GM12872 (cell line): ENCODE measurements around the gene SLC16A2.

ENCODE experiments used
- CTCF ChIP-seq: IDR thresholded peaks from 3 replicates; pipeline ENCODE4 v1.5.1; 2011; ENCODE audit warnings: low read depth, mild to moderate bottlenecking, low read length, moderate library complexity; ENCODE audit not compliant: insufficient read depth

SLC16A2 gene

GRCh38 chrX:74445099-74445498, 23.8 kb downstream of the SLC16A2 start:
- no peak for TF ChIP-seq CTCF

DNA sequence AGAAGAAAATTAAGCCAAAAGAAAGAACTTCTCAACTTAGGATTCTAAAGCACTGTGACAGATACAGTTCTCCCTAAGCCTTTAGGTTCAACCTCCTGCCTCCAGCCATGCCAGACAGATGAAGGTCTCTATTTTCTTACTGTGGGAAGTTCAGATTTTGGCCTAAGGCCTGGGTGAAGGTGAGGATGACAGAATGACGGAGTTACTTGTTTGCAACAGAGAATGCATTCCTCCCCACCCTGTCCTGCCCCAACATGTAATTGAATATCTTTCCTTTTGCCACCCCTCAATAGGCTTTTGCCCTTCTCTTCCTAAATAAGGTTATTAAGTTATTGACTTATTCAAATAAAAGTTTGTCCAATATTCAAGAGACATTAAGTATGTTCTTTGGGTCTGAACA, 25.6 kb downstream of the SLC16A2 start:
- no peak for TF ChIP-seq CTCF

DNA sequence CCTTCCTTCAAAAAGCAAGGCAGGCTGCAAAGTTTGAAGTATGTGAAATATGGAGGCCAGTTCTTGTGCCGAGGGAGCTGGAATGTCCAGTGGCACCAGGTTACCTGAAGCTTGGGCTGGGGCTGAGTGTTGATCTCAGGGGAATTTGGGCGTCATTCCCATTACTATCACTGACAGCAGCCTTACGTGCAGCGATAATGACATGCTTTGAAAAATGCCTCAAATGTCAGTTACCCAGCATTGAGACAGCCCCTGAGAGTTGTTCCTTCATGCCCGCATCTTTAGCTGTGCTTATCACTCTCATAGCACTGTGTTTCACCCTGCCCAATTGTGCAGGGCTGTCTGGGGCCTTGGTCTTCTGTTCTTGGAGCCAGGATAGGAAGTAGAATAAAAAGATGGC, 27.4 kb downstream of the SLC16A2 start:
- no peak for TF ChIP-seq CTCF

DNA sequence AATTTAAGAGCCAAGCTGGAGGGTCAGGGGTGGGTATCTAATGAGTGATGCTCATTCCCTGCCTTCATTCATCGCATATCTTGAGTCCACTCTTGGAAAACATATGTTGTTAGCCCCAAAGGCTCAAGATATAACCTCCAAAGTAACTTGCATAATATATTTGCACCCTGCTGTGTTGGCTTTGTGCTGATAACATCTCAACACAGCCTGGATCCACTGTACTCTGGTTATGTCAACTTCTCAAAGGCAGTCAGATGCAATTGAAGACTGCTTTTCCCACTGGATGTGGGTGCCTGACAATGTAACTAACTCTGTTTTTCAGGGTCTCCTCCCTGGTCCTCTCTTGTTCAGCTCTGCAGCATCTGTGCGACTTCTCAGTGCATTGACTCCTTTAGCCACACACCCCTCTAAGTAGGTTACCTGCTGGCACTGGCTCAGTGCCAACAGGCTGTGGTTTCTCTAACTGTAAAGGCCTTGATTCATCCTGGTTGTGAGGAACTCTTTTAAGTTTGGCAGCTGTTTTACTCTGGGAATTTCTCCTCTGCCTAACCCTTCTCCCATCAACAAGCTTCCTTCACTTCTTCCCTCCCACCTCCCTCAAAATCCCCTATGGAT, 28.1 kb downstream of the SLC16A2 start:
- no peak for TF ChIP-seq CTCF

DNA sequence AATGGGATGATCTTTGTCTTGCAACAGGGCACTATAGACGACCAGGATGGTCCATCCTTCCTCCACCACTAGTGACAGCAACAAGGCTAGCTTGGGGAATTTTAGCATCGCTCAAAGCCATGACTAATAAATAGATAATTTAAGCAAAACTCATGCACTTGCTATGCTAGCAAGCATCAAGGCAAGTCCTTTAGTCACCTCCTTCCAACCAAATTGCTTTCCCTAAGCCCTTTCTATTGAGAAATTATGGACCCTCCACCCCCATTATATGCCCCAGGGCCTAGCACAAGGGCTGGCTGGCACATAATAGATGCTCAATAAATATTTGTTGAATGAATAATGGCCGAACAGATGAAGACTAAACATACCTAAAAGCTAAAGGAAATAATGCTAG, 28.6 kb downstream of the SLC16A2 start:
- TF ChIP-seq CTCF: no peak

DNA sequence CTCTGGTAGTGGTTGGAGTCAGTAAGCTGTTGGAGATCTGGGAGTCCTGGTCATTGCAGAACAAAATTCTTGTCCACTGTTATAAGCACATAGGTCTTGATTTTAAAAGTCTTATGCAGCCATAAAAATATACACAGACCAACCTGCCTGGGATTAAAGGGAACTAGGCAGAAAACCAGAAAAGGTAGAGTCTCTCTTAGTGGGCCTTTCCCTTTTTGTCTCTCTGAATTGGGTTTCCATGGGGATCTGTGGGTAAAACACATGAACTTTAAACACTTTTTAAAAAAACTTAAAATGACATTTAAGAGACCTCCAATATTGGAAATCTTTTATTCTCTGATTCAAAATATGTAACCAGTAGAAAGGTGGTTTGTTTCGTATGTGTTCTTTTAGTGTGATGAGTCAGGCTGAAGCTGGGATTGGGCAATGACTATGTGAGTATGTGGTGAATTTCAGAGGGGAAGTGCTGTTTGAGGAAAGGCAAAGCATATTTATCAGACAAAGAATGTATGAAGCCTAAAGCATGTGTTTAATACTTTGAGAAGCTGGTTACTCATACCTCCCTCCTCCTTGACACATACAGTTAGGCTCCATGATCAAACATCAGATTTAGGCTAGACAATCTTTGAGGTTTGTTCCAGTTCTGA, 29.6 kb downstream of the SLC16A2 start:
- TF ChIP-seq CTCF: no peak

DNA sequence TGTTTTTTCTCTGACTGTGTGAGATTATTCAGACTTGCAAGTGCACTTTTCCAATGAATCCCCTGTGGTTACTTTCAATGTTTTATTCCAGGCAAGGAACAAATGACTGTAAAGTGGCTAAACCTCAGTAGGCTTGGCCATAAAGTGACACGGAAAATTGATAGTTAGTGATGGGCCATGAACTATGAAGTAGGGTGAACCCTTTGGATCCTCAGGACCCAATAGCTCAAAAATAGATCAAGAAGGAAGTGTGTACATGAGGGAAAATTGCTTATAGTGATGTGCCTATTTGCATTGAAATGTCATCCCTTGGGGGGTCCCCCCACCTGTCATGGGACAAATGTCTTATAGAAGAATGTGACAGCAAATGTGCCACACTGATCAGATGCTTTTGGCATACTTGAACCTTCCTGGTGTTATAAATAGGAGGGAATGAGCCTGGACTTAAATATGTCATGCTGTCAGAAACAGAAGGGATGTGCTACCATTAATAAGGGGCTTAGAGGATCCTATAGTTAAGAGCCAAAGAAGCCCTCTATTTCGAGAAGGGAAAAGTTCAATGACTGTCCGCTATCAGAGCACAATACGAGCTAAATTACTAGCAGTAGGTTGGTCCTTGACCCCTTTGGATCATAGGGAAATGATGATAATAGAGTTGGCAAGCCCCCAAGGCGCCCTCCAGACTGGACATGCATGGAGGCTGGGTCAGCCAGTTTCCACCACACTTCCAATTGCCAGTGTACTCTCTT, 30.3 kb downstream of the SLC16A2 start:
- no peak for TF ChIP-seq CTCF
